Transverse colon (tissue), 4 donors: Measurements from ENCODE around the gene BCAS1. TPM values are rescaled to one million over a fixed set of nuclear protein-coding genes. Genes with fewer than 3 reads are reported as not detected.
A peak's percentile ranks its signal among the peaks of the same experiment; 100 is the strongest.

Experiments used
- DNase-seq: peaks from one replicate; pipeline ENCODE4 v3.0.0-alpha.2; 2019
- H3K27ac ChIP-seq, 4 donors: fragments of 200-600 bp; sonication (generic); 2 replicates each; pipeline ENCODE4 v1.5.1; 2016 to 2018; ENCODE audit warnings: inconsistent platforms in 4 of 4
- H3K27me3 ChIP-seq: fragments of 200-600 bp; sonication (generic); 2 replicates; pipeline ENCODE4 v1.5.1; 2017; ENCODE audit warnings: inconsistent platforms
- H3K36me3 ChIP-seq, 4 donors: fragments of 200-600 bp; sonication (generic); 2 replicates each; pipeline ENCODE4 v1.5.1; 2017 to 2019; ENCODE audit warnings: inconsistent platforms in 4 of 4
- H3K4me1 ChIP-seq, 4 donors: fragments of 200-600 bp; sonication (generic); 2 replicates each; pipeline ENCODE4 v1.5.1; 2017 to 2020; ENCODE audit warnings: inconsistent platforms in 4 of 4
- H3K4me3 ChIP-seq, 4 donors: fragments of 200-600 bp; sonication (generic); 1 replicate in 1 of 4; 2 replicates in 3 of 4; pipeline versions ENCODE4 v1.5.1 to v1.6.1; 2017 to 2019; ENCODE audit warnings: inconsistent platforms in 4 of 4
- H3K9me3 ChIP-seq, 2 donors: fragments of 200-600 bp; sonication (generic); 2 replicates each; pipeline ENCODE4 v1.5.1; 2017 to 2019; ENCODE audit warnings: inconsistent platforms in 2 of 2
- CTCF ChIP-seq, 5 experiments: fragments of 200-600 bp in 3 of 5; fragments of 450-650 bp in 2 of 5; sonication (generic) in 3 of 5; IDR thresholded peaks; 1 replicate in 2 of 5; 2 replicates in 3 of 5; pipeline ENCODE4 v1.5.1; 2016 to 2017; ENCODE audit warnings: antibody characterized with exemption in 5 of 5, inconsistent platforms in 3 of 5, mild to moderate bottlenecking in 2 of 5, moderate library complexity in 1 of 5
- EP300 ChIP-seq: sonication (generic); formaldehyde crosslinking; IDR thresholded peaks from one replicate; pipeline ENCODE4 v1.6.1; 2017; ENCODE audit warnings: antibody characterized with exemption, low read depth
- POLR2A ChIP-seq: fragments of 450-650 bp; IDR thresholded peaks from one replicate; pipeline ENCODE4 v1.6.1; 2016; ENCODE audit warnings: antibody characterized with exemption, mild to moderate bottlenecking, moderate library complexity
- POLR2AphosphoS5 ChIP-seq, 3 donors: sonication (generic); formaldehyde crosslinking; IDR thresholded peaks; one replicate each; pipeline ENCODE4 v1.6.1; 2016; ENCODE audit warnings: antibody characterized with exemption in 3 of 3
- WGBS, 2 donors: methylation state at CpG; one replicate each; pipeline ENCODE4 v1.1.5; 2018; ENCODE audit warnings: low coverage in 1 of 2; 5-methylcytosine and 5-hydroxymethylcytosine counted together
- in situ Hi-C, 4 donors: fragments of 200-750 bp; cut with MboI; loops; one replicate each; pipeline versions ENCODE4 v1.15.0 to v1.15.1; 2017; ENCODE audit warnings: low sequenced_read_pairs in 3 of 4, low pct_ligation_motif_present in 1 of 4, low pct_unique_long_range_greater_than_20kb in 1 of 4
- intact Hi-C: fragments of 100-400 bp; cut with DNase I; formaldehyde crosslinking; loops from one replicate; pipeline ENCODE4 v1.15.1; 2023; ENCODE audit warnings: low total_unique reads
- total RNA-seq, 4 donors: library from RNA; depleted of rRNA; stranded (reverse); fragments of >200 nt; gene quantifications; one replicate each; pipeline ENCODE4 v1.1.0, GENCODE V29; 2016

Gene BCAS1
- total RNA-seq, 4 donors from 2014 or later = 68.9 to 127 (median 89.0) TPM

GRCh38 chr20:54085425-54085824, 15.0 kb upstream of the BCAS1 start:
- Histone ChIP-seq H3K27me3 (no peaks in the 10 kb centered on the region), H3K9me3 (no peaks in the 10 kb centered on the region), H3K4me1 (peaks cover 0 to 30% (median 7%) of the 10 kb centered on the region in 4 donors), H3K27ac (peak overlapping the region; percentile 15 to 71 (median 42)), H3K4me3 (no peak overlapping the region), H3K36me3 (no peaks in the 10 kb centered on the region)
- no peak for DNase-seq
- TF ChIP-seq POLR2AphosphoS5 (IDR thresholded peaks at IDR 0.05) (no peak), CTCF (IDR thresholded peaks at IDR 0.05) (no peak), POLR2A (no peak), EP300 (no peak)
- intact Hi-C loops (no loop called here), in situ Hi-C loops (loop anchor here in 1 of 4 donors (25.0 kb wide), 1 partner anchor 552 kb away; no protein-coding TSS in a partner anchor)
- 67% methylated on average over 1 of the region's 1 CpG for WGBS, 2 donors

- H3K27ac ChIP-seq = peak overlapping the region; percentile 15 to 71 (median 42)
- in situ Hi-C loops = loop anchor here in 1 of 4 donors (25.0 kb wide), 1 partner anchor 552 kb away; no protein-coding TSS in a partner anchor
- intact Hi-C loops = no loop called here
- no peak overlapping the region for H3K4me3 ChIP-seq
- no peak for DNase-seq
- H3K36me3 ChIP-seq = no peaks in the 10 kb centered on the region
- TF ChIP-seq CTCF (IDR thresholded peaks at IDR 0.05) = no peak
- no peak for TF ChIP-seq POLR2AphosphoS5 (IDR thresholded peaks at IDR 0.05)
- TF ChIP-seq POLR2A = no peak
- TF ChIP-seq EP300 = no peak
- WGBS, 2 donors = 48 to 59% methylated on average over 3 to 5 of the region's 5 CpGs
- H3K4me1 ChIP-seq = peaks cover 0 to 30% (median 7%) of the 10 kb centered on the region in 4 donors
- no peaks in the 10 kb centered on the region for H3K9me3 ChIP-seq
- no peaks in the 10 kb centered on the region for H3K27me3 ChIP-seq
Measured at GRCh38 chr20:54084727-54085388, 14.5 kb upstream of the BCAS1 start.

- Histone ChIP-seq H3K27me3 (no peaks in the 10 kb centered on the region), H3K9me3 (no peaks in the 10 kb centered on the region), H3K4me1 (peaks cover 0 to 30% (median 7%) of the 10 kb centered on the region in 4 donors), H3K36me3 (no peaks in the 10 kb centered on the region), H3K4me3 (no peak overlapping the region), H3K27ac (peak overlapping the region in 1 of 4 donors; percentile 71)
- no peak for DNase-seq
- TF ChIP-seq POLR2A (no peak), EP300 (no peak), CTCF (IDR thresholded peaks at IDR 0.05) (no peak), POLR2AphosphoS5 (IDR thresholded peaks at IDR 0.05) (no peak)
- intact Hi-C loops (no loop called here), in situ Hi-C loops (loop anchor here in 1 of 4 donors (25.0 kb wide), 1 partner anchor 553 kb away; no protein-coding TSS in a partner anchor)
Measured at GRCh38 chr20:54084193-54084592, 13.8 kb upstream of the BCAS1 start.

- in situ Hi-C loops = loop anchor here in 1 of 4 donors (25.0 kb wide), 1 partner anchor 554 kb away; no protein-coding TSS in a partner anchor
- H3K36me3 ChIP-seq = no peaks in the 10 kb centered on the region
- H3K9me3 ChIP-seq = no peaks in the 10 kb centered on the region
- peaks cover 0 to 30% (median 7%) of the 10 kb centered on the region in 4 donors for H3K4me1 ChIP-seq
- no peak for DNase-seq
- TF ChIP-seq CTCF (IDR thresholded peaks at IDR 0.05) (no peak), POLR2AphosphoS5 (IDR thresholded peaks at IDR 0.05) (no peak)
- intact Hi-C loops = no loop called here
- H3K27me3 ChIP-seq = no peaks in the 10 kb centered on the region
- no peak overlapping the region for H3K4me3 ChIP-seq
- no peak overlapping the region for H3K27ac ChIP-seq
Measured at GRCh38 chr20:54083459-54083858, 13.1 kb upstream of the BCAS1 start.
